ENCODE results near the gene PCBP3.

Gene PCBP3

DNA sequence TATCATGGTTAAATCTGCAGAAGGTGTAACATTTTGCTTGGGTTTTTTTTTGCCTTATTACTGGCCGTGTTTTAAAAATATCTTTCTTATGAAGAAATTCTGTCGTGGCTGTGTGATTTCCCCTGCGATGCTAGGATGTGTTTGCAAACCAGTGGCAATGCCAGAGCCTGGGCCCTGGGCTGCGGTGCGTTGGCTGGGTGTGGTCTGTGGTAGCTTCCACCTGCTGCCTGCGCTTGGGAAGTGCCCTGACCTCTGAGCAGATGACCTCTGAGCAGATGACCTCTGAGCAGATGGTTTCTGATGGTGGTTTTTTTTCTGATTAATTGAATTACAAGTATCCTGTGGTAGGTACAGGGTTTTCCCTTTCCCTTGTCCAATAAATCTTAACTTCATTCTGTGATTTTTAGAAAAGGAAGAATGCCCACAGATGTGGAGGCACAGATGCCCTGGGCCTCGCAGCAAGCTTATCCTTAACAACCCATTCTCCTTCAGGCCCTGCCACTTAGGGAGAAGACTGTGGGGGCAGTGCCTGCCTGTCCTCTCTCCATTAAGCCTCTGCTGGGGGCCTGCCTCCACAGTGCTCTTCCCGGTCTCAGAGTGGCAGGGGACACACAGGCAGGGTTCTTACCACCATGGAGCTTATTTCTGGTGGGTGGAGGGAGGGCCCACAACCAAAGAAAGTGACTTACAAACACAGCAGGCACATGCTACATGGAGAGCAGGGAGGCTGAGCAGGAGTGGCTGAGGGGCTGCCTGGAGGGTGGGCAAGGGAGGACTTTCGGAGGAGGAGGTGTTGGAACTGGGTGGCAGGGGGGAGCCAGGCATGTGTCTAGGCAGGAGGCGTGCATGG lies 81.7 kb downstream of the PCBP3 start:
- DNase-seq (ENCODE audit: low read depth), result no peak

DNA sequence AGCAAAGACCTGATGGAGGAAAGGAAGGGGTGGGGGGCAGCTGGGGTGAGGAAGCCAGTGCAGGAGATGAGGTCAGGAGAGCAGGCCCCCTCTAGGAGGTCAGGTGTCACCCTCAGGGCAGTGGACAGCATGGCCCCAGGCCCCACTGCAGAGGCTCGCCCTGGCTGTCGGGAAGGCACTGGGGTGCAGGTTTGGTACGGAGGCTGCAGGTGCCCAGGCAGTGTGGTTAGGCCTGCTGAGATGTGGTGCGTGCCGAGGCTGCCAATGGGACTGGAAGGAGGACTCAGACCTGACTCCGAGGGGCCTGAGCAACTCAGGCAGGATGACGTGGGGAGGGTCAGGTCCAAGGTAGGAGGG lies 82.3 kb downstream of the PCBP3 start:
- DNase-seq (ENCODE audit: low read depth), result no peak

DNA sequence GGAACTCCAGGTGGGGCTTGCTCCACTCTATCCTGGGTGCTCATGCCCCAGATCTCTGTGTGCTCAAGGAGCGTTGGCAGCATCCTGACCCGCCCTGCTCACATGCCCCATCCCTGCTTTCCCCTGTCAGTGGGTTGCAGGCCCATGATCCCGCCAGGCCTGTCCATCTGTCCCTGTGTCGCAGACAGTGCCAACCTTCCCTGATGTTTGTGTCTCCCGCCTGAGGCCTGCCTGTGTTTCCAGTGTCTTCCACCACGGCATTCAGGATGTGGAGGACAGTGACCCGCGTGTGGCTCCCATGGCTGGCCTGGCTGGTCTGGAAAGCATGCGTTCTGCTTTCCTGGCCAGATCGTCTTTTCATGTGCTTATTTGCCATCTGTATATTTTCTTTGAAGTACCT lies 82.9 kb downstream of the PCBP3 start:
- no peak for DNase-seq (ENCODE audit: low read depth)

DNA sequence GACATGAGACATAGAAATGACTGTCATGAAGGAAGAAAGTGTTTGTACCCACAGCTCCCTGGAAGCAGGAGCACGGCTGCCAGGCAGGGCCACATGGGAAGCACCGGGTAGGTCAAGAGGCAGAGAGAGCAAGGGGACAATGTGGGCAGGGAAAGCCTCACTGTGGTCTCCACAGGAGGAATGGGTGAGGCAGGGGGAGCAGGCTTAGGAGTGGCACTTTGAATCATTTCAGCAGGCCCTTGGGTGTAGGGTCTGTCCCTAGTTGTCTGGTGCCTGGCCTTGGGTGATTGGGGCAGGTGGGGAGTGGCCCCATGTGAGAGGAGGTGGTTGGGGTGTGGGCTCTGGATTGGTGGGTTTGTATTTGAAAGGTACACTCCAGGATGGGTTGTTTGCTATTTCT lies 83.9 kb downstream of the PCBP3 start:
- DNase-seq (ENCODE audit: low read depth), result no peak

DNA sequence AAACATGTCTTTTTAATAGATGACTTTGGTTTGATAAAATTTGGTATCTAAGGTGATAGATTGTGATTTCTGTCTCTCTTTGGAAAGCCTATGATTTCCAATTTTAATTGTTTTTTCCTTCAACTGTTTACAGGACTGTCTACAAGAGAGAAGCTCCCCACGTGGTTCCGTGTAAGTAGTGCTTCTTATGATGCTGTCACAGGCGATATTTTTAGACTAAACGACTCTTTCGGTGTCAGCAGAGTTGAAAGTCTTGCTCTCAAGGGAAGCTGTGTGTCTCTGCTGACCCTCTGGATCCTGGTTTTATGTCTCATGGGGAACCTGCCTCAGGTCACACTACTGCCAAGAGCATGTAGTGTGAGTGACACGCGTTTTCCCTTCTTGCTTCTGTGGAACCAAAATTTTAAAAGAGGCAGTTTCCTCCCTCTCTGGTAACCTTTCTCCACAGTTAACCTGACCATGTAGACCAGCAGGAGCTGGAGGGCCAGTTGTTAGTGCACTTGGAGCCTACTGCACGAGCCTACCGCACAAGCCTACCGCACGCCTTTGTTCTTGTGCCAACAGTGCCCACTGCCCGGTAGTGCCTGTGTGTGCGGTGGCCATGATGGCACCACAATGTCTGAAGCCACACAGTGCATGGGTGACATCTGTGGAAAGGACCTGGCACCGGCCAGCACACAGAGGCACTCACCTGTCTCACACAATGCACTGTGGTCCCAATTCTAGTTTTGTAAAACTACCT lies 91.9 kb downstream of the PCBP3 start:
- DNase-seq (ENCODE audit: low read depth), result no peak

DNA sequence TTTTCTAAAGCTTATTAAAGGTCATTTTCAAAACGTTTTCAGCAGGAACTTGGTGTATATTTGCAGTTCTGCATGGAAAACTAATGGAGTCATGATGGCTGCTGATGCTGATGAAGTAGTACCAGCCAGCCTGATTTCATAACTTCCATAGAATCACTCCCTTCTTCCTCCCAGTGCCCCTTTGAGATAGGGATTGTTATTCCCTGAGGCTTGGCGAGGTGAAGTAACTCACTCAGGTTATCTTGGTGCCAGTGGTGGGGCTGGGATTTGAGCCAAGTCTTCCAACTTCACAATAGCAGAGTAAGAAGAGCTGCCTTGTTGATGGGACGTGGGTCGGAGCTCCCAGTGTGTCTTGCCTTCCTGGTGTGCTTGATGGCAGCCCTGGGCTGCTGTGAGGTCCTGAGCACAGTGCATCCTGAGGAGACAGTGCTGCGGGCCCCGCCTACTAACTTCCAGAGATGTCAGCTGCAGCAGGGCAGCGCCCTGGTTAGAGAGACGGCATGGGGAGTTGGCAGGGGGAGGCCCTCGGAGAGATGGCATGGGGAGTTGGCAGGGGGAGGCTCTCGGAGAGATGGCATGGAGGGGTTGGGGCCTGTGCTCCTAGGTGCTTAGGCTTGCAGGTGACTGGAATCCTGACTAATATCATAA lies 92.6 kb downstream of the PCBP3 start:
- DNase-seq (ENCODE audit: low read depth), result no peak

DNA sequence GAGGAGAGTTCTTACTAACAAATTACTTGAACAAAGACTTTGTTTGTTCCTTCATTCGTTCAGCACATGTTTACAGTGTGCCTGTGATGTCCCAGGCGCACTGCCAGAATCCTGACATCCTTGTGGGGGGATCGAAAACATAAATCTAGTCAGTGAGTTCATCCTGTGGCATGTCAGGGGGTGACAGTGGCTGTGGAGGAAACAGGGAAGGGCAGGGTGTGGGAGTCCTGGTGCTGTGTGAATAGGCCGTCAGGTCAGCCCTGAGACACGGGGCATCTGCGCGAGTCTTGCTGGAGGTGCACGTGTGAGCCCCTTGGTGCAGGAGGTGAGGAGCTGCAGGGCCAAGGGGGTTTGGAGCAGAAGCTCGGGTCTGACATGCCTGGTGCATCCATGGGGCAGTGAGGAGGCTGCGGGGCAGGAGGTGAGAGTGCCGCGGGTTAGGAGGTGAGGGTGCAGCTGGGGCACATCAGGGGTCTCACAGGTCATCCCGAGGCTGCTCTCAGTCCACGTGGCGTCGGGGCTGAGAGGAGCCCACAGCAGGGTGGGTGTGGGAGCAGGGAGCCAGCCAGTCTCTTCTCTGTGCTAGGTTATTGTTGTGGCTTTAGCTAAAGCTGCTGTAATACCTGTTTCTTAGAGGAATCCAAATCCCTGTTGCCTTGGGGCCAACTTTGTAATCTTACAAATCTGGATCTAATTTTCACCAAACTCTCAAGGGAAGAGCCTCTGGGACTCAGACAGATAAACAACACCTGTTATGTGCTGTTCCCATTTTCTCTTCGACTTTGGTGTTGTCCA lies 93.4 kb downstream of the PCBP3 start:
- no peak for DNase-seq (ENCODE audit: low read depth)

DNA sequence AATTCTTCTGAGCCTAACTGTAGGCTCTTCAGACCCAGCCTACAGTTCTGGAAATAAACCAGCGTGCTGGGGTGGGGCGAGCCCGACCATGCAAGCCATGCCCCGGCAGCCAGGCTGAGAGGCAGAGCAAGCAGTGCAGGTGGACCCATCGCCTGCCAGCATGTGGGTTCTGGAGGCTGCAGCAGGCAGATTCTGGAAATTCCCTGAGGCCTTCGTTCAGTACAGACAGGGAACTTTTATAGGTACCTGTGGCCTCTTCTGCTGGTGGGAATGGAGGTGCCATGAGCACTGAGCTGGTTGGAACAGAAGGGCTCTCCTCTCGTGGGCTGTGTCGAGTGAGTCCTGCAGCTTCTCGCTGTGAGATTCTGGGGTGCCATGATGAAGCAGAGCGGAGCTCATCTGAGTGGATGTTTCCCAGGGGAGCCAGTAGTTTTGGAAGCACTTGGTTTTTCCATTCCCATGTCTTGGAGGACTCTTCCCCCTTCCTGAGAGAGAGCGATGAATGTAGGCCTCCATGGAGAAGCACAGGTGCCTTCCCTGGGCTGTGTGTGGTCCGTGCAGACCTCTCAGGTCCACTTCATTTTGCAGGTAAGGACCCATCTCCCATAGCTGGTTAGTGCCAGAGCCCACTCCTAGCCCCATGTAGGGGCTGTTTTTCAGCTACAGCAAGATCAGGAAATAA lies 94.1 kb downstream of the PCBP3 start:
- DNase-seq (ENCODE audit: low read depth), result no peak

DNA sequence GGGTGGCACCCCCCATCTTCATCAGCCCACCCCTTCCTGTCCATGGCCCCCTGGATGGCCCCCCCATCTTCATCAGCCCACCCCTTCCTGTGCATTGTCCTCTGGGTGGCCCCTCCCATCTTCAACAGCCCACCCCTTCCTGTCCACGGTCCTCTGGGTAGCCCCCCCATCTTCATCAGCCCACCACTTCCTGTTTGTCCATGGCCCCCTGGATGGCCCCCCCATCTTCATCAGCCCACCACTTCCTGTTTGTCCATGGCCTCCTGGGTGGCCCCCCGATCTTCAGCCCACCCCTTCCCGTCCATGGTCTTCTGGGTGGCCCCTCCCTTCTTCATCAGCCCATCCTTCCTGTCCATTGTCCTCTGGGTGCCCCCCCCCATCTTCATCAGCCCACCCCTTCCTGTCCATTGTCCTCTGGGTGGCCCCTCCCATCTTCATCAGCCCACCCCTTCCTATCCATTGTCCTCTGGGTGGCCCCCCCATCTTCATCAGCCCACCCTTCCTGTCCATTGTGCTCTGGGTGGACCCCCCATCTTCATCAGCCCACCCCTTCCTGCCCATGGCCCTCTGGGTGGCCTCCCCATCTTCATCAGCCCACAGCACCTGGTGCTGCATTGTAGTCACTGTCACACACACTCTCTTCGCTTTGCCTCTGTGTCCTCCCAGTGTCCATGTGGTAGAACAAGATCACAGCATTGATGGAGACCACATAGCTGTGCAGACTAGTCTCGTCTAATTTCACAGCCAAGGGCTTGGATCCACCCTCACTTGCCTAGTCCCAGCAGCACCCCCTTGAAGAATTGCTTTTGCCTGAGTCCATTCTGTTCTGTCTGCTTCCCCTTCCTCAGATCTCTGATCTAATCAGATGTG lies 95.9 kb downstream of the PCBP3 start:
- no peak for DNase-seq (ENCODE audit: low read depth)

DNA sequence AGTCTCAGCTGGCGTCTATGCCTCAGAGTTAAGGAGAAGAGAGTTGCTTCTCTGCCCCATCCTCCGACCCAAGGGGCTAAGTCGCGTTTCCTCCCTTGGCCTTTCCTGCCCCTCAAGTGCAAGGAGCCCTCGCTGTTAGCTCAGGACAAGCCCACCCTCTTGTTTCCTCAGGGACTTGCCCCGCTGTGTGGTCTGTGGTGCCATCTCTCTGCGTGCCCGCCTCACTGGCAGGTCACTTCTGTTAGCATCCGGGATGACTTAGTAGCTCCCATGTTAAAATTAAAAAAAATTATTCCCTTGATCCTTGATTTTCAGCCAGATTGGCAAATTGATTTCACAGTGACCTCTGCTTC lies 96.5 kb downstream of the PCBP3 start:
- DNase-seq (ENCODE audit: low read depth), result no peak

DNA sequence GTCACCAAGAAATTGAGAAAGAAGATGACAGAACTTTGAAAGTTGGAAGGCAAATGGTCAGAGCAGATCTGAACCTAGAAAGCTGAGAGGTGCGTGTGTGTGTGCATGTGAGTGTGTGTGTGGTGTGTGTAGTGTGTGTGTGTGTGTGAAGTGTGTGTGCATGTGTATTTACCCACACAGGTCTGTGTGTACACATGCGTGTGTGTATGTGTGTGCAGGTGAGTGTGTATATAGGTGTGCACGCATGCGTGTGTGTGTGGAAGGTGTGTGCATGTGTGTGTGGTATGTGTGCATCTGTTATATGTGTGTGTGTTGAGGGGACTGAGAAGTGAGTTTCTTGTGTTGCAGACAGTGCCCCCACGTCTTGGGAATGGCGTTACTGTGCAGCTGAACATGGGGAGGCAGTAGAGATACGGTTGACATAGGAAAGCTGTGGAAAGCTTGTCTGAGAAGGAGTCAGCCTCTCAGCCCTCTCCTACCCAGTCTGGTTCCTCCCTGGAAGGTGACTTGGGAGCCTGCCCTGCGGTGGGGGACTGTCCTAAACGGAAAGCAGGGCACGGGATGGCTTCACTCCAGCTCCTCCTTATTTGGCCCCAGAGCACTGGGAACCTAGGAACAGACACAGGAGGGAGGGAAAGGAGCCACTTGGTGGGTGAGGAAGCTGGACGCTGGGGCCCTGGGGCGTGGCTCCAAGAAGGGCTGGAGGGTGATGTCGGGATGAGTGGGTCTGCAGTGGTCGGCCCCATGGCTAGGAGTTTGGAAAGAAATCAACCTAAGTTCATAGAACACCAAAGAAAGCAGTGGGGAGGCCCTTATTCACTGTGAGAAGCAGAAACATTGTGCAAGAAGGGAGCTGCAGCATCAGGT lies 97.2 kb downstream of the PCBP3 start:
- DNase-seq (ENCODE audit: low read depth), result no peak

DNA sequence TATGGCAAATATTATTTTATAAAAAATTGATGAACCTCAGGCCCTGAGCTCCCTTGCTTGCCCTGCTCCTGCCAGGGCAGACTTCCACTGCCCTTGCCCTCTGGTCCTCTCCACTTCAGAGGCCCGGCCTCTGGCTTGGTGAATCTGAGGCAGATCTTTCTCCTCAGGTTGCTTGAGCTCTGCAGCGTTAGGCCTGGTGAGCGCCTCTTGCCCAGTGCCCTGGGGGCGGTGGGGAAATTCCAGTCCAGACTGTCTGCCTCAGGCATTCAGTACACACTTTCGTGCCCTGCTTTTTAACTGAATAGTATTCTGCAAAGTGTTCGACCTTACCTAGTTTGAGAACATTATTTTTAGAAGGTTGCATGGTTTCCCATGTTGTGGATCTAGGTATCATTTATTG lies 98.2 kb downstream of the PCBP3 start:
- DNase-seq (ENCODE audit: low read depth), result no peak

DNA sequence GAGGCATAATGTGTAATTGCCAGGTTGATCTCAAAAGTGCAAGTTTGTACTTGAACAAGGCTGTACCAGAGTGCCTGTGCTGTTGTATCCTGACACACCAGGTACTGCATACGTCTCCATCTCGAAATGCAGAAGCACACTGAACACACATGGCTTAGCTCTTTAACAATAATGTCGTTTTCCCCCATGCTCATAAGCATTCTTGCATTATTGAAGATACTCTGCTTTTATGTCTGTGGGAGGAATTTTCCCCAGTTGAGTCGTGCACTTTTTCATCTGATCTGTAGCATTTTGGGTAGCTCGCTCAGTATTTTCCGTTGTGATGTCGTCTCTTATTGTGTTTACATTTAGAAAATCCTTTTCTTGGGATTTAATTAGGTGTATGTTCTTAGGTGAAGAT lies 98.7 kb downstream of the PCBP3 start:
- DNase-seq (ENCODE audit: low read depth), result no peak

DNA sequence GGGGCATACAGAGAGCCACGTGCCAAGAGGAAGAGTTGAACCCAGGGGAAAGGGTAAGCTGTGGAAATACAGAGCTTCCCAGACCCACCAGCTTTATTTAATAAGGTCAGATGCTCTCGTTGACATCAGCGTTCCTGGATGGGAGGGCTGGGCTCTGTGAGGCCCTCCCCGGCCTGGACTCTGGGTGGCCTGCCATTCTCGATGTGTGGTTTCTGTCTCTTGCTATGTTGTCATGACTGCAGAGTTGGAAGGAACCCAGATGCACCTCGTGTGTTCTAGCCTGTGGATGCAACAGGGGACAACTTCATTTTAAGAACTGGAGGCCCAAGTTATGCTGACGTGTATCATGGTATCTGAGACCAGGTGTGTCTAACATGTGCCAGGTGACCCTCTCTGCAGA lies 101.7 kb downstream of the PCBP3 start:
- DNase-seq (ENCODE audit: low read depth), result no peak

DNA sequence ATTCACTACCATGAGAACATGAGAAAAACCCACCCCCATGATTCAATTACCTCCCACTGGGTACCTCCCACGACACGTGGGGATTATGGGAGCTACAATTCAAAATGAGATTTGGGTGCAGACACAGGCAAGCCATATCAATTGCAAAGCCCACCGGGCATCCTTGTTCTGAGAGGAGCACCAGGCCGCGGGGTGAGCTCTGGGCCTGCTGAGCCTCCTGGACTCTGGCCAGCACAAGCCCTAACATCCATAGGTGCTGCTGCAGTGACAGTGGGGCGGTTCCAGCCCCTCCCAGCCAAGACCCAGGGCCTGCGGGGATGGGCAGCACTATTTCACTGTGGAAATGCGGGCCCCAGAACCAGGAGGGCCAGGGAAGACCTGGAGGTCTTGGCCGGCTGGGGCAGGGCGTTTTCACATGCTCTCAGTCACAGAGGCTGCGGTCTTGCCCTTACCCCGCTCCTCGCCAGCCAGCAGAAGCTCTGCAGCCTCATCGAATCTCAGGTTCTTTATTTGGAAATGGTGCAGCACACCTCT lies 103.8 kb downstream of the PCBP3 start:
- no peak for DNase-seq (ENCODE audit: low read depth)

DNA sequence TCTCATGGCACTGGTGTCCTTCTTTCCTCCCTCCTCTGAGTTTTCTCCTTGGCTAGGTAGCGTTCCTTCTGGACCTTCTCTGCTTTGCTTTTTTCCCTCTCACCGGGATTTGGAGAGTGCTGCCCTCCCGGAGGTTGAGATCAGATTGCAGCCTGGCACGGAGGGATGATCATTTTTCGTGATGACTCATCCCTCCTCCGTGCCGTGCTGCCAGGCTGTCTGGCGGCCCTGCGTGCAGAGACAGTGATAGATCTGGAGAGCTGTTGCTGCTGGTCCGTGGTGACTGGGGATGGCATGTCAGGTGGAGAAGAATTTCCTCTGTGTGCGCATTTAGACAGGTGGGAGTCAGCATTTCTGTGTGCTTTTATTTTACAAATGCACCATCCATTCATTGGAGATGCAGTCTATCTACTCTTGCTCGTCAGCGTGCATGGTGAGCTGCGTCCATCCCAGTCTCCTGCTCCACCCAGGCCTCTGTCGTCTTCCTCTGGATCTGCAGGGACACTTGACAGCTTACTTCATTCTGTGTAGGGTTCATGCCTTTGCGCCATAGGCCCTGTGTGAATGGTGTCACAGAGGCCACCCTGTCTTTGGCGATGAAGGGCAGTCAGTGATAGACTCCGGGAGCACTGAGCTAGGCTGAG lies 104.4 kb downstream of the PCBP3 start:
- DNase-seq (ENCODE audit: low read depth), result peak; percentile 5

DNA sequence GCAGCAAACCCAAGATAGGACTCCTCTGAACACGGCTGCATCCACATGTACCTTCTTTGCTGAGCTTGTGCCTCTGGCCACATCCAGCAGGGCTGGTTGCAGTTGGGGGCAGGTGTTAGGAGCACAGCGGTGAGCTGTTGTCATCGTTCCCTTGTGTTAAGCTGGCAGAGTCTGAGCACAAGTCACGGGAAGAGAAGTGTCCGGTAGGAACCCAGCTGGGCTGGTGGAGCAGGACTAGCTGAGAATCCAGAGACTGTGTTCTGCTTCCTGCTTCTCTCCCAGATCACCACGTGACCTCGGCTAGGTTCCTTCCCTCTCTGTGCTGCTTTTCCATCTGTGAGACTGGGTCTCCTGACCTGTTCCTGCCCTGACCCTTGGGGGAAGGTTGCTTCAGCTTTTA lies 105.1 kb downstream of the PCBP3 start:
- no peak for DNase-seq (ENCODE audit: low read depth)

DNA sequence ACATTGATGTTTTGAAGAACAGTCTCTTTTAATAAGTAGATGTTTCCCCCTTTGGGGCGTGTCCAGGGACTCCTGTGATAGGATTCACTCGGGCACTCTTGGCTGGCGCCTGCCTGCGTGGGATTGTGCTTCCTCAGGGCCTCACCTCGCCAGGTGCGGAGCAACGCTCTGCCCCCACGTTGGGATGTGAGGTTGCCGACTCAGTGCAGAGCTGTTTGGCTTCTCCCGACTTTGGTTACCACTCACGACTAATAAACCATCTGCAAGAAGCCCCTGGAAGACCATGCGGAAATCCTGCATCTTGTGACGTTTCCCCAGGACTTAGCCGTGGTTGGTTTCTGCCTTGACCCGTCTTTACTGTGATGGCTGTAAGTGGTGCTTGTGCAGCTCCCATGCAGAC lies 106.4 kb downstream of the PCBP3 start:
- DNase-seq (ENCODE audit: low read depth), result no peak

DNA sequence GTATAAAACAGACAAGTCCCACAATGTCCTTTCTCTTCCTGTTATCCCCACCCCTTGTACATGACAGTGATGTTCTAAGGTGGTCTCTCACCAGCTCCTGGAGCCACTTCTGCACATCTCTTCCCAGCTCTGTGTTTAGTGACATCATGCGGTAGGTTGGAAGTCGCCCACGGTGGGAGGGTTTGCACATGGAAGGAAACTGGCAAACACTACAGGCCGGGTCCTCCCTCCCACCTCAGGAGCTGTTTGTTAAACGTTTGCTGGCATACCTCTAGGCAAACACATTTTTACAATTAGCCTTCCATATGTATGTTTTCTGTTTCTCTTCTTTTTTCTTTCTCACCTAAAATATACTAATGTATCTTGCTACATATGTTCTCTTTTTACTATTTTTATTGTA lies 107.4 kb downstream of the PCBP3 start:
- DNase-seq (ENCODE audit: low read depth), result no peak

All from HS-5 (cell line).